Astrocyte (in vitro differentiated cells and primary cell): ENCODE data around the gene ZBTB49. TPM values are rescaled to one million over a fixed set of nuclear protein-coding genes. Genes with fewer than 3 reads are reported as not detected.

Experiments used
- DNase-seq: peaks from one replicate; pipeline ENCODE4 v3.0.0-alpha.2; 2010; ENCODE audit warnings: low read depth
- FAIRE-seq: peaks from 2 replicates; lab custom pipeline; 2011; peaks lifted over from hg19 to GRCh38; lab: Jason Lieb, UNC
- H2AFZ ChIP-seq: 2 replicates; pipeline ENCODE4 v1.6.0; 2012; ENCODE audit warnings: low read depth, low read length, inconsistent platforms
- H3K27ac ChIP-seq: 2 replicates; pipeline ENCODE4 v1.5.1; 2011; ENCODE audit warnings: low read depth, low read length, inconsistent platforms
- H3K27me3 ChIP-seq: 2 replicates; pipeline ENCODE4 v1.6.0; 2011; ENCODE audit warnings: low read length, inconsistent platforms; ENCODE audit not compliant: insufficient read depth
- H3K36me3 ChIP-seq: 2 replicates; pipeline ENCODE4 v1.5.1; 2011; ENCODE audit warnings: low read length, inconsistent platforms; ENCODE audit not compliant: insufficient read depth
- H3K4me1 ChIP-seq: 2 replicates; pipeline ENCODE4 v1.5.1; 2011; ENCODE audit warnings: low read length, inconsistent platforms; ENCODE audit not compliant: insufficient read depth
- H3K4me2 ChIP-seq: 2 replicates; pipeline ENCODE4 v1.6.0; 2012; ENCODE audit warnings: low read length, inconsistent platforms
- H3K4me3 ChIP-seq: 2 replicates; pipeline ENCODE4 v1.5.1; 2011; ENCODE audit warnings: low read depth, mild to moderate bottlenecking, low read length, inconsistent platforms; ENCODE audit not compliant: insufficient read depth
- H3K79me2 ChIP-seq: 2 replicates; pipeline ENCODE4 v1.6.0; 2012; ENCODE audit warnings: mild to moderate bottlenecking, low read length, inconsistent platforms; ENCODE audit not compliant: insufficient read depth
- H3K9ac ChIP-seq: 2 replicates; pipeline ENCODE4 v1.6.0; 2012; ENCODE audit warnings: mild to moderate bottlenecking, low read length, inconsistent platforms
- H3K9me3 ChIP-seq: 2 replicates; pipeline ENCODE4 v1.5.1; 2012; ENCODE audit warnings: low read depth, mild to moderate bottlenecking, low read length, inconsistent platforms; ENCODE audit not compliant: insufficient read depth
- H4K20me1 ChIP-seq: 2 replicates; pipeline ENCODE4 v1.6.0; 2012; ENCODE audit warnings: low read length, inconsistent platforms; ENCODE audit not compliant: insufficient read depth
- H3K27ac Mint-ChIP-seq: one replicate; pipeline ENCODE4 v1.8.0; 2021; ENCODE audit warnings: mild to moderate bottlenecking, mixed read lengths; ENCODE audit not compliant: unreplicated experiment
- H3K27me3 Mint-ChIP-seq: one replicate; pipeline ENCODE4 v1.8.0; 2021; ENCODE audit warnings: low read depth, mixed read lengths; ENCODE audit not compliant: unreplicated experiment
- H3K36me3 Mint-ChIP-seq: one replicate; pipeline ENCODE4 v1.8.0; 2021; ENCODE audit warnings: low read depth, mixed read lengths; ENCODE audit not compliant: unreplicated experiment
- H3K4me1 Mint-ChIP-seq: one replicate; pipeline ENCODE4 v1.8.0; 2021; ENCODE audit warnings: low read depth, mixed read lengths; ENCODE audit not compliant: unreplicated experiment
- H3K4me3 Mint-ChIP-seq: one replicate; pipeline ENCODE4 v1.8.0; 2021; ENCODE audit warnings: mild to moderate bottlenecking, moderate library complexity, mixed read lengths; ENCODE audit not compliant: unreplicated experiment
- H3K9me3 Mint-ChIP-seq: one replicate; pipeline ENCODE4 v1.8.0; 2021; ENCODE audit warnings: mild to moderate bottlenecking, mixed read lengths; ENCODE audit not compliant: unreplicated experiment
- EZH2 ChIP-seq: IDR thresholded peaks from 2 replicates; pipeline ENCODE4 v1.6.1; 2012; ENCODE audit warnings: mild to moderate bottlenecking, low read length, inconsistent platforms; ENCODE audit not compliant: insufficient read depth
- total RNA-seq: library from RNA; stranded (reverse); gene quantifications from 2 replicates; pipeline ENCODE4 v1.2.1, GENCODE V29; 2021
- TF ChIP-seq, protein P1 (sequence below): IDR thresholded peaks from 2 replicates; pipeline ENCODE4 v1.5.1; 2011; ENCODE audit warnings: low read depth, mild to moderate bottlenecking, inconsistent platforms, low read length, moderate library complexity; ENCODE audit not compliant: insufficient read depth

The ZBTB49 gene
- total RNA-seq, 1 donor from 2014 or later = 5.5 TPM

GRCh38 chr4:4320951-4321714, 31.1 kb downstream of the ZBTB49 start:
- no peaks in the 10 kb centered on the region for H3K79me2 ChIP-seq
- DNase-seq (no peak), FAIRE-seq (no peak)
- Mint-ChIP-seq H3K4me3 (no peak overlapping the region), H3K4me1 (peaks cover 16% of the 10 kb centered on the region), H3K36me3 (peaks cover 21% of the 10 kb centered on the region), H3K27ac (no peak overlapping the region), H3K27me3 (no peaks in the 10 kb centered on the region), H3K9me3 (no peaks in the 10 kb centered on the region)
- no peak for TF ChIP-seq EZH2
- TF ChIP-seq, protein P1, sequence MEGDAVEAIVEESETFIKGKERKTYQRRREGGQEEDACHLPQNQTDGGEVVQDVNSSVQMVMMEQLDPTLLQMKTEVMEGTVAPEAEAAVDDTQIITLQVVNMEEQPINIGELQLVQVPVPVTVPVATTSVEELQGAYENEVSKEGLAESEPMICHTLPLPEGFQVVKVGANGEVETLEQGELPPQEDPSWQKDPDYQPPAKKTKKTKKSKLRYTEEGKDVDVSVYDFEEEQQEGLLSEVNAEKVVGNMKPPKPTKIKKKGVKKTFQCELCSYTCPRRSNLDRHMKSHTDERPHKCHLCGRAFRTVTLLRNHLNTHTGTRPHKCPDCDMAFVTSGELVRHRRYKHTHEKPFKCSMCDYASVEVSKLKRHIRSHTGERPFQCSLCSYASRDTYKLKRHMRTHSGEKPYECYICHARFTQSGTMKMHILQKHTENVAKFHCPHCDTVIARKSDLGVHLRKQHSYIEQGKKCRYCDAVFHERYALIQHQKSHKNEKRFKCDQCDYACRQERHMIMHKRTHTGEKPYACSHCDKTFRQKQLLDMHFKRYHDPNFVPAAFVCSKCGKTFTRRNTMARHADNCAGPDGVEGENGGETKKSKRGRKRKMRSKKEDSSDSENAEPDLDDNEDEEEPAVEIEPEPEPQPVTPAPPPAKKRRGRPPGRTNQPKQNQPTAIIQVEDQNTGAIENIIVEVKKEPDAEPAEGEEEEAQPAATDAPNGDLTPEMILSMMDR = no peak
- peaks cover 5% of the 10 kb centered on the region for H3K36me3 ChIP-seq
- H3K9ac ChIP-seq = no peak overlapping the region
- H3K4me2 ChIP-seq = no peak overlapping the region
- no peaks in the 10 kb centered on the region for H3K4me1 ChIP-seq
- H4K20me1 ChIP-seq = no peaks in the 10 kb centered on the region
- no peak overlapping the region for H3K27ac ChIP-seq
- no peak overlapping the region for H3K4me3 ChIP-seq
- H3K9me3 ChIP-seq = no peaks in the 10 kb centered on the region
- no peaks in the 10 kb centered on the region for H3K27me3 ChIP-seq
- no peak overlapping the region for H2AFZ ChIP-seq

DNA sequence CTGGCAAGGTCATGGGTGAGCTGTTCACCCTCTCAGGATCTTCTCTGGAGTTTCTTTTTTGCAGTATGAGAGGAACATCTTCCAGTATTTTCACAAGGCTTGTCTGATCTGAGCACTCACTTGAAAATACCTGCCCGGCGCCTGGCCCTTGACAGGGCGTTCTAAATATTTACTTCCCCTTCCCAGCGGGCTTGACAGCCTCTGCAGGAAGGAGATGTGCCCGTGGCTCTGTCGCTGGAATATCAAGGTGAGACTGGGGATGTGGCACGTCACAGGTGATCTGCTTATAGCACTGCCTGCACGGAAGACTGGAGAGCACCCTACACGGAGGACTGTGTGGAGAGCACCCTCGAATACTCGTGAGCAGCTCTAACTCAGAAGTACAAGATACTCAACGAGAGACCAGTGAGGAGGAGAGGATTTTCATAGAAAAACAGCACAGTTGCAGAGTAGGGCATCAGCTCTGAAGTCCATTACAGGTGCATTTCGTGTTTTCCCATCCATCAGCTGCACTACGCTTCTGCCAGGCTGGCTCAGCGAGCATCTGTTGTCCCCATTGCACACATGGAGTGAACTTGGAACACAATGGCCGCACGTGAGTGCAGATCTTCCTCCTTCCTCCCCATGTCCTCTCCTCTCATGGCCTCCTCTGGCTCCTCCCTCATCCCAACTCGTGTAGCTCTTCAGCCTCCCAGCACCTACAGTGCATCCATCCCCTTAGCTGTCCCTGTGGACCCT, 32.1 kb downstream of the ZBTB49 start:
- H3K4me2 ChIP-seq = no peak overlapping the region
- TF ChIP-seq, protein P1 = no peak
- no peak for TF ChIP-seq EZH2
- H4K20me1 ChIP-seq = no peaks in the 10 kb centered on the region
- H3K9me3 ChIP-seq = no peaks in the 10 kb centered on the region
- FAIRE-seq (no peak), DNase-seq (no peak)
- H3K36me3 Mint-ChIP-seq = peaks cover 21% of the 10 kb centered on the region
- no peak overlapping the region for H3K27ac ChIP-seq
- no peaks in the 10 kb centered on the region for H3K27me3 Mint-ChIP-seq
- peaks cover 14% of the 10 kb centered on the region for H3K4me1 Mint-ChIP-seq
- no peak overlapping the region for H2AFZ ChIP-seq
- H3K4me1 ChIP-seq = no peaks in the 10 kb centered on the region
- no peaks in the 10 kb centered on the region for H3K9me3 Mint-ChIP-seq
- peaks cover 5% of the 10 kb centered on the region for H3K36me3 ChIP-seq
- no peak overlapping the region for H3K9ac ChIP-seq
- H3K27me3 ChIP-seq = no peaks in the 10 kb centered on the region
- H3K79me2 ChIP-seq = no peaks in the 10 kb centered on the region
- H3K27ac Mint-ChIP-seq = no peak overlapping the region
- no peak overlapping the region for H3K4me3 Mint-ChIP-seq
- no peak overlapping the region for H3K4me3 ChIP-seq
